GM20000 (cell line): ENCODE measurements around the gene KLHL29.

Source experiments
- DNase-seq: peaks from one replicate; pipeline ENCODE4 v3.0.0; 2012; ENCODE audit warnings: low spot score
- CTCF ChIP-seq: IDR thresholded peaks from 2 replicates; pipeline ENCODE4 v1.5.1; 2012; ENCODE audit warnings: mild to moderate bottlenecking, control low read depth; ENCODE audit errors: extremely low read depth, missing control alignments

KLHL29 gene

GRCh38 chr2:23427976-23428375 lies 43.0 kb downstream of the KLHL29 start:
- DNase-seq = no peak
- TF ChIP-seq CTCF = no peak

DNA sequence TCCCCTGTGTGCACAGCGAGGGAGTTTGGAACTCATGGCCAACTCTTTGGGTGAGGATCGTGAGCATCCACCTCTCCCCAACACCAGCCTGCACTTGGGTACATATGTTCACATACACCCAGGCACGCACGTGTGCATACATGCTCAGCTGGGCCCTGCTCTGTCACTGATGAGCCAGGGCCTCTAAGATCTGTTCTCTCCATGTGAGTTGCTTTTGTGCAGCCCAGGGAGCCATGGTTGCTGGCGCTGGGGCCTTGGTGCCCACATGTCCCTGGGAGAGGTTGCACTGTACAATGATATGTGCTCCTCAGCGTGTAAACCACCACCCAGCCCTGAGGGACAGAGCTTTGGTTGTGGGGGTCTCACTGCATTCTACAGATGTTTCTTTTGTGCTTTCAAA lies 44.1 kb downstream of the KLHL29 start:
- no peak for DNase-seq
- TF ChIP-seq CTCF = no peak

DNA sequence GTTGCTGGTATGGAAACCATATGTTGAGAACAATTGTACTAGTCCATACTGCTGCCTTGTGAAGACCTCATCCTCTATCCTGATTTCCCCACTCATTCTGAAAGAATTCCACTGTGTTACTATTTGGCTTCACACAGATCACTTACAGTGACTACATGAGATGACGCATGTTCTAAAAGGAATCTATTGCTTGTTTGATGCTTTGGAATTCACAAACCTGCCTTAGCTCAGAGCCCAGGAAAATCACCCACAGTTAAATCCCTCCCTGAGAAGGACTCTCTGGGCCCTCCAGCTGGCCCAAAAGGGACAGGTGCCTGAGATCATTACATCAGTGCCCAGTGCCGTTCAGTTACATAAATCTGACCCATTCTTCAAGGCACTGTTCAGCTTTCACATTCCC lies 45.3 kb downstream of the KLHL29 start:
- no peak for DNase-seq

GRCh38 chr2:23432531-23432930 lies 47.6 kb downstream of the KLHL29 start:
- no peak for DNase-seq
- no peak for TF ChIP-seq CTCF

More for the DNA sequence above, 45.3 kb downstream of the KLHL29 start:
- TF ChIP-seq CTCF = no peak

DNA sequence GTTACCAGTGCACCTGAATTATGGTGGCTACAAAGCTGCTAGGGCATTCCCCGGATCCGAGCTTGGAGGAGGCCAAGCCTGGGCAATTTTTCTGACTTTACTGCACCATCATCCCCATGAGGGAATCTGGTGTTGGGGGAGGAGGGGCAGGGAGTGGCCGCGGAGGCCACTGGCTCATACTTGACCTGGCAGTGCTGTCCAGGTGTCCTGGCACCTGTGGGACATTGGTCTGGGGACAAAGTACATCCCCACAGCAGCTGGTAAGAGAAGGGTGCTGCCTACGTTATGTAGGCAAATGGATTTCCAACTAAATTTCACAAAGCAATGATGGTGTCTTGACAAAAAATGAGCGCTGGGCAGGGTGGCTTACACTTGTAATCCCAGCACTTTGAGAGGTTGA lies 48.3 kb downstream of the KLHL29 start:
- no peak for DNase-seq
- no peak for TF ChIP-seq CTCF

GRCh38 chr2:23434721-23435121 lies 49.7 kb downstream of the KLHL29 start:
- no peak for DNase-seq
- TF ChIP-seq CTCF = no peak

GRCh38 chr2:23435250-23436035 lies 50.5 kb downstream of the KLHL29 start:
- TF ChIP-seq CTCF = no peak
- no peak for DNase-seq
